Uterus (tissue), 4 donors: ENCODE results near the gene LYZL4. TPM values are rescaled to one million over a fixed set of nuclear protein-coding genes. Genes with fewer than 3 reads are reported as not detected.

Source experiments
- DNase-seq, 2 donors: peaks; one replicate each; pipeline ENCODE4 v3.0.0-alpha.2; 2019 to 2020
- H3K27ac ChIP-seq, 2 donors: fragments of 200-600 bp; sonication (generic); 1 replicate in 1 of 2; 2 replicates in 1 of 2; pipeline ENCODE4 v1.5.1; 2016 to 2018
- H3K27me3 ChIP-seq, 2 donors: fragments of 200-600 bp; sonication (generic); one replicate each; pipeline ENCODE4 v1.5.1; 2018 to 2019; ENCODE audit warnings: control low read depth in 1 of 2
- H3K36me3 ChIP-seq, 2 donors: fragments of 200-600 bp; sonication (generic); one replicate each; pipeline ENCODE4 v1.5.1; 2019; ENCODE audit warnings: control low read depth in 1 of 2
- H3K4me1 ChIP-seq, 2 donors: fragments of 200-600 bp; sonication (generic); one replicate each; pipeline ENCODE4 v1.5.1; 2018 to 2019; ENCODE audit warnings: control low read depth in 1 of 2
- H3K4me3 ChIP-seq, 2 donors: fragments of 200-600 bp; sonication (generic); 1 replicate in 1 of 2; 2 replicates in 1 of 2; pipeline ENCODE4 v1.5.1; 2018 to 2019; ENCODE audit warnings: mild to moderate bottlenecking in 1 of 2
- H3K9me3 ChIP-seq, 2 donors: fragments of 200-600 bp; sonication (generic); one replicate each; pipeline ENCODE4 v1.5.1; 2019; ENCODE audit warnings: control low read depth in 1 of 2
- CTCF ChIP-seq, 4 experiments: fragments of 200-600 bp in 2 of 4; fragments of 450-650 bp in 2 of 4; sonication (generic) in 2 of 4; IDR thresholded peaks; one replicate each; pipeline ENCODE4 v1.5.1; 2016 to 2019; ENCODE audit warnings: antibody characterized with exemption in 4 of 4, mild to moderate bottlenecking in 2 of 4, moderate library complexity in 1 of 4
- POLR2A ChIP-seq, 2 donors: fragments of 450-650 bp; IDR thresholded peaks; one replicate each; pipeline ENCODE4 v1.6.1; 2016; ENCODE audit warnings: antibody characterized with exemption in 2 of 2, mild to moderate bottlenecking in 1 of 2, moderate library complexity in 1 of 2
- intact Hi-C: fragments of 100-400 bp; cut with DNase I; formaldehyde crosslinking; loops from one replicate; pipeline ENCODE4 v1.15.1; 2023; ENCODE audit warnings: low total_unique reads
- total RNA-seq, 4 donors: library from RNA; depleted of rRNA in 3 of 4; stranded (reverse); fragments of >200 nt in 3 of 4; gene quantifications; one replicate each; pipeline versions ENCODE4 v1.1.0 to v1.2.4, GENCODE V29; 2014 to 2023
- donor health status: DM: yes; HTN: yes; CAD: no.

LYZL4 gene
- total RNA-seq, 4 donors from 2014 or later: not detected

GRCh38 chr3:42425736-42426407 is 15.5 kb upstream of the LYZL4 start:
- Histone ChIP-seq H3K4me1 (no peaks in the 10 kb centered on the region), H3K27ac (no peak overlapping the region), H3K36me3 (no peaks in the 10 kb centered on the region), H3K27me3 (no peaks in the 10 kb centered on the region), H3K9me3 (no peaks in the 10 kb centered on the region), H3K4me3 (no peak overlapping the region)
- no peak for DNase-seq
- intact Hi-C loops: no loop called here
- TF ChIP-seq POLR2A (IDR thresholded peaks at IDR 0.05) (no peak), CTCF (IDR thresholded peaks at IDR 0.05) (no peak)

GRCh38 chr3:42424911-42425310 is 14.5 kb upstream of the LYZL4 start:
- intact Hi-C loops: no loop called here
- no peak for TF ChIP-seq CTCF (IDR thresholded peaks at IDR 0.05)
- TF ChIP-seq POLR2A (IDR thresholded peaks at IDR 0.05): no peak

GRCh38 chr3:42421818-42422796 is 11.7 kb upstream of the LYZL4 start:
- TF ChIP-seq POLR2A (IDR thresholded peaks at IDR 0.05) (no peak), CTCF (IDR thresholded peaks at IDR 0.05) (no peak)
- no peaks in the 10 kb centered on the region for H3K9me3 ChIP-seq
- no peak overlapping the region for H3K27ac ChIP-seq
- no peaks in the 10 kb centered on the region for H3K36me3 ChIP-seq
- intact Hi-C loops: no loop called here
- no peak for DNase-seq
- no peaks in the 10 kb centered on the region for H3K27me3 ChIP-seq
- no peak overlapping the region for H3K4me3 ChIP-seq
- H3K4me1 ChIP-seq: no peaks in the 10 kb centered on the region

More at GRCh38 chr3:42424911-42425310, 14.5 kb upstream of the LYZL4 start:
- Histone ChIP-seq H3K4me3 (no peak overlapping the region), H3K9me3 (no peaks in the 10 kb centered on the region), H3K27ac (no peak overlapping the region), H3K4me1 (no peaks in the 10 kb centered on the region), H3K36me3 (no peaks in the 10 kb centered on the region), H3K27me3 (no peaks in the 10 kb centered on the region)
- no peak for DNase-seq

- Histone ChIP-seq H3K27ac (no peak overlapping the region), H3K27me3 (no peaks in the 10 kb centered on the region), H3K4me1 (no peaks in the 10 kb centered on the region), H3K36me3 (no peaks in the 10 kb centered on the region), H3K4me3 (no peak overlapping the region), H3K9me3 (no peaks in the 10 kb centered on the region)
- no peak for TF ChIP-seq CTCF (IDR thresholded peaks at IDR 0.05)
- no peak for TF ChIP-seq POLR2A (IDR thresholded peaks at IDR 0.05)
- intact Hi-C loops: no loop called here
- no peak for DNase-seq
Observed at GRCh38 chr3:42419563-42419962, 9.2 kb upstream of the LYZL4 start.
